Liver (tissue), 9 donors: ENCODE results near the gene CRBN. TPM values are rescaled to one million over a fixed set of nuclear protein-coding genes. Genes with fewer than 3 reads are reported as not detected.
A peak's percentile ranks its signal among the peaks of the same experiment; 100 is the strongest.

Source experiments
- DNase-seq: peaks from one replicate; pipeline ENCODE4 v3.0.0-alpha.2; 2017; ENCODE audit warnings: low spot score
- H3K27ac ChIP-seq, 2 donors: one replicate each; pipeline ENCODE4 v1.7.0; 2013; ENCODE audit warnings: inconsistent platforms in 2 of 2, low read length in 2 of 2, control low read depth in 1 of 2, low read depth in 1 of 2, mild to moderate bottlenecking in 1 of 2
- H3K27me3 ChIP-seq, 4 donors: one replicate each; pipeline versions ENCODE4 v1.6.1 to v1.7.0; 2013; ENCODE audit warnings: low read length in 3 of 4, inconsistent platforms in 1 of 4, mild to moderate bottlenecking in 1 of 4, moderate library complexity in 1 of 4; ENCODE audit not compliant: control insufficient read depth in 4 of 4, insufficient read depth in 4 of 4
- H3K36me3 ChIP-seq, 4 donors: one replicate each; pipeline versions ENCODE4 v1.6.1 to v1.7.0; 2013; ENCODE audit warnings: low read length in 3 of 4, mild to moderate bottlenecking in 3 of 4, low read depth in 1 of 4, moderate library complexity in 1 of 4; ENCODE audit not compliant: control insufficient read depth in 4 of 4, insufficient read depth in 3 of 4
- H3K4me1 ChIP-seq, 4 donors: one replicate each; pipeline versions ENCODE4 v1.6.1 to v1.7.0; 2013; ENCODE audit warnings: low read length in 3 of 4, mild to moderate bottlenecking in 3 of 4, moderate library complexity in 1 of 4; ENCODE audit not compliant: control insufficient read depth in 4 of 4, insufficient read depth in 4 of 4
- H3K4me3 ChIP-seq, 3 donors: one replicate each; pipeline versions ENCODE4 v1.6.1 to v1.7.0; 2013; ENCODE audit warnings: low read length in 3 of 3, control low read depth in 1 of 3, low read depth in 1 of 3, mild to moderate bottlenecking in 1 of 3
- H3K9ac ChIP-seq, 2 donors: one replicate each; pipeline ENCODE4 v1.7.0; 2013; ENCODE audit warnings: low read length in 2 of 2, mild to moderate bottlenecking in 2 of 2, moderate library complexity in 2 of 2, control low read depth in 1 of 2, low read depth in 1 of 2
- H3K9me3 ChIP-seq, 4 donors: one replicate each; pipeline versions ENCODE4 v1.6.1 to v1.7.0; 2013; ENCODE audit warnings: low read length in 3 of 4; ENCODE audit not compliant: control insufficient read depth in 4 of 4
- CTCF ChIP-seq: fragments of 150-350 bp; IDR thresholded peaks from 2 replicates; pipeline ENCODE4 v1.5.1; 2017; ENCODE audit warnings: improper control_type of control experiment, low read depth, low read length; ENCODE audit not compliant: missing input control
- EGR1 ChIP-seq, 2 donors: IDR thresholded peaks; 2 replicates each; pipeline ENCODE4 v1.6.1; 2016 to 2018; ENCODE audit warnings: antibody characterized with exemption in 2 of 2, low read depth in 2 of 2
- FOXA1 ChIP-seq: IDR thresholded peaks from 2 replicates; pipeline ENCODE4 v1.6.1; 2016; ENCODE audit warnings: antibody characterized with exemption
- FOXA2 ChIP-seq: IDR thresholded peaks from 2 replicates; pipeline ENCODE4 v1.6.1; 2016; ENCODE audit warnings: antibody characterized with exemption
- GABPA ChIP-seq, 2 donors: IDR thresholded peaks in 1 of 2; conservative IDR thresholded peaks in 1 of 2; 2 replicates each; pipeline ENCODE4 v1.6.1; 2016; ENCODE audit warnings: antibody characterized with exemption in 2 of 2, mild to moderate bottlenecking in 1 of 2, moderate library complexity in 1 of 2
- HNF4A ChIP-seq, 2 donors: conservative IDR thresholded peaks; 2 replicates each; pipeline ENCODE4 v1.6.1; 2016; ENCODE audit warnings: antibody characterized with exemption in 2 of 2, mild to moderate bottlenecking in 2 of 2
- HNF4G ChIP-seq: IDR thresholded peaks from 2 replicates; pipeline ENCODE4 v1.6.1; 2016; ENCODE audit warnings: antibody characterized with exemption
- JUND ChIP-seq, 2 donors: IDR thresholded peaks; 2 replicates each; pipeline ENCODE4 v1.6.1; 2016; ENCODE audit warnings: antibody characterized with exemption in 2 of 2
- NR2F2 ChIP-seq: IDR thresholded peaks from 2 replicates; pipeline ENCODE4 v1.6.1; 2016; ENCODE audit warnings: antibody characterized with exemption
- RAD21 ChIP-seq, 2 donors: IDR thresholded peaks; 2 replicates each; pipeline ENCODE4 v1.6.1; 2016; ENCODE audit warnings: antibody characterized with exemption in 2 of 2, mild to moderate bottlenecking in 2 of 2
- REST ChIP-seq: IDR thresholded peaks from 2 replicates; pipeline ENCODE4 v1.6.1; 2016; ENCODE audit warnings: antibody characterized with exemption, mild to moderate bottlenecking
- RXRA ChIP-seq, 2 donors: IDR thresholded peaks; 2 replicates each; pipeline ENCODE4 v1.6.1; 2017 to 2018; ENCODE audit warnings: antibody characterized with exemption in 2 of 2, mild to moderate bottlenecking in 1 of 2
- SP1 ChIP-seq: IDR thresholded peaks from 2 replicates; pipeline ENCODE4 v1.6.1; 2018; ENCODE audit warnings: antibody characterized with exemption, mild to moderate bottlenecking
- TAF1 ChIP-seq: conservative IDR thresholded peaks from 2 replicates; pipeline ENCODE4 v1.6.1; 2016; ENCODE audit warnings: antibody characterized with exemption, mild to moderate bottlenecking
- YY1 ChIP-seq: IDR thresholded peaks from 2 replicates; pipeline ENCODE4 v1.6.1; 2016; ENCODE audit warnings: antibody characterized with exemption, mild to moderate bottlenecking
- ZBTB33 ChIP-seq: IDR thresholded peaks from 2 replicates; pipeline ENCODE4 v1.6.1; 2016; ENCODE audit warnings: antibody characterized with exemption
- WGBS: extraction: QIAGEN DNeasy Blood & Tissue Kit; methylation state at CpG from one replicate; pipeline ENCODE4 v1.1.7; 2013; 5-methylcytosine and 5-hydroxymethylcytosine counted together
- polyA plus RNA-seq, 2 donors: library from polyadenylated mRNA; stranded (reverse) in 1 of 2; unstranded in 1 of 2; fragments of 200-250 nt in 1 of 2; fragments of >200 nt in 1 of 2; fragmentation: Nextera tagmentation in 1 of 2; extraction: Ambion mirVana in 1 of 2; gene quantifications; one replicate each; pipeline versions ENCODE4 v1.2.1 to v1.2.3, GENCODE V29; 2013 to 2015
- total RNA-seq, 2 donors: library from RNA; depleted of rRNA; stranded (reverse); fragments of >200 nt; gene quantifications; one replicate each; pipeline ENCODE4 v1.2.3, GENCODE V29; 2014
- TF ChIP-seq, protein P1 (sequence below): IDR thresholded peaks from 2 replicates; pipeline ENCODE4 v1.6.1; 2016; ENCODE audit warnings: antibody characterized with exemption
- TF ChIP-seq, protein P2 (sequence below): IDR thresholded peaks from 2 replicates; pipeline ENCODE4 v1.6.1; 2016; ENCODE audit warnings: antibody characterized with exemption
- donor health status: healthy.
- donor health status: healthy.
- donor health status: healthy.
- donor health status: healthy.
- donor health status: healthy.

CRBN gene
- total RNA-seq (10 to 100 TPM; 26.3 to 57.6 TPM), polyA plus RNA-seq (10 to 100 TPM; 14.0 to 32.5 TPM)

GRCh38 chr3:3179407-3180094 lies at the start of gene CRBN:
Gene CRBN, minus strand, starts transcription at chr3:3179691. Its CDS starts 4 bp downstream, at chr3:3179687.
- no peaks in the 10 kb centered on the region for H3K27me3 ChIP-seq
- H3K36me3 ChIP-seq = peaks cover 0 to 2% (median 0%) of the 10 kb centered on the region in 4 donors
- H3K4me3 ChIP-seq = peak within 1 kb of the TSS; percentile 90 to 99 (median 96)
- WGBS = under 1% methylated on average over 56 of the region's 56 CpGs
- H3K9ac ChIP-seq = peak within 1 kb of the TSS; percentile 81 to 88
- no peaks in the 10 kb centered on the region for H3K9me3 ChIP-seq
- TF ChIP-seq RAD21 (IDR thresholded peaks at IDR 0.05) = peak; percentile 65 to 78
- no peak for TF ChIP-seq RXRA (IDR thresholded peaks at IDR 0.05)
- TF ChIP-seq REST = no peak
- no peak for TF ChIP-seq ZBTB33
- no peak for TF ChIP-seq NR2F2
- no peak for TF ChIP-seq TAF1
- peak; percentile 67 for TF ChIP-seq FOXA1
- TF ChIP-seq, protein P1, sequence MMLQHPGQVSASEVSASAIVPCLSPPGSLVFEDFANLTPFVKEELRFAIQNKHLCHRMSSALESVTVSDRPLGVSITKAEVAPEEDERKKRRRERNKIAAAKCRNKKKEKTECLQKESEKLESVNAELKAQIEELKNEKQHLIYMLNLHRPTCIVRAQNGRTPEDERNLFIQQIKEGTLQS = no peak
- TF ChIP-seq, protein P2, sequence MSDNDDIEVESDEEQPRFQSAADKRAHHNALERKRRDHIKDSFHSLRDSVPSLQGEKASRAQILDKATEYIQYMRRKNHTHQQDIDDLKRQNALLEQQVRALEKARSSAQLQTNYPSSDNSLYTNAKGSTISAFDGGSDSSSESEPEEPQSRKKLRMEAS = no peak
- TF ChIP-seq CTCF = peak; percentile 98
- TF ChIP-seq FOXA2 = no peak
- peak in 1 of 2 donors; percentile 76 for TF ChIP-seq GABPA (IDR thresholded peaks at IDR 0.05 in 1 of 2, conservative IDR thresholded peaks at IDR 0.05 in 1 of 2)
- TF ChIP-seq JUND (IDR thresholded peaks at IDR 0.05) = no peak
- peak; percentile 98 for TF ChIP-seq YY1
- no peak for TF ChIP-seq HNF4A (conservative IDR thresholded peaks at IDR 0.05)
- TF ChIP-seq HNF4G = no peak
- TF ChIP-seq SP1 = peak; percentile 25
- no peak for TF ChIP-seq EGR1 (IDR thresholded peaks at IDR 0.05; ENCODE audit: low read depth in 2 of 2)
- peaks cover 6 to 27% (median 21%) of the 10 kb centered on the region in 4 donors for H3K4me1 ChIP-seq
- DNase-seq = peak; percentile 90
- peak within 1 kb of the TSS; percentile 83 to 89 for H3K27ac ChIP-seq
